Keratinocyte (primary cell): Measurements from ENCODE around the gene TENT4A. TPM values are rescaled to one million over a fixed set of nuclear protein-coding genes. Genes with fewer than 3 reads are reported as not detected.

Experiments used
- DNase-seq: peaks from one replicate; pipeline ENCODE4 v3.0.0-alpha.2; 2011; ENCODE audit warnings: low read depth, missing footprints, low spot score
- FAIRE-seq: peaks from 2 replicates; lab custom pipeline; 2011; peaks lifted over from hg19 to GRCh38; lab: Jason Lieb, UNC
- H2AFZ ChIP-seq: 2 replicates; pipeline ENCODE4 v1.6.0; 2012; ENCODE audit warnings: low read length, control low read depth, inconsistent platforms; ENCODE audit not compliant: control insufficient read depth
- H3K27ac ChIP-seq: 2 replicates; pipeline ENCODE4 v1.5.1; 2011; ENCODE audit warnings: low read length; ENCODE audit not compliant: control insufficient read depth, insufficient read depth
- H3K27me3 ChIP-seq: 3 replicates; pipeline ENCODE4 v1.6.0; 2011; ENCODE audit warnings: low read length; ENCODE audit not compliant: control insufficient read depth, insufficient read depth; ENCODE audit errors: extremely low read depth
- H3K36me3 ChIP-seq, 2 experiments: 2 replicates in 1 of 2; 3 replicates in 1 of 2; pipeline ENCODE4 v1.5.1; 2011; ENCODE audit warnings: low read length in 2 of 2, mild to moderate bottlenecking in 1 of 2; ENCODE audit not compliant: control insufficient read depth in 2 of 2, insufficient read depth in 2 of 2; ENCODE audit errors: extremely low read depth in 1 of 2
- H3K4me1 ChIP-seq: 3 replicates; pipeline ENCODE4 v1.5.1; 2011; ENCODE audit warnings: low read length; ENCODE audit not compliant: control insufficient read depth, insufficient read depth; ENCODE audit errors: extremely low read depth
- H3K4me2 ChIP-seq: 3 replicates; pipeline ENCODE4 v1.6.0; 2011; ENCODE audit warnings: low read depth, low read length; ENCODE audit not compliant: control insufficient read depth, insufficient read depth; ENCODE audit errors: extremely low read depth
- H3K4me3 ChIP-seq, 3 experiments: fragments of 200-600 bp in 1 of 3; sonication (generic) in 1 of 3; 2 replicates in 2 of 3; 3 replicates in 1 of 3; pipeline ENCODE4 v1.5.1; 2011 to 2016; ENCODE audit warnings: low read length in 3 of 3, mild to moderate bottlenecking in 3 of 3, control low read depth in 2 of 3, inconsistent platforms in 1 of 3, low read depth in 1 of 3, mixed read lengths in 1 of 3, mixed run types in 1 of 3, moderate library complexity in 1 of 3; ENCODE audit not compliant: control insufficient read depth in 2 of 3, insufficient read depth in 2 of 3; ENCODE audit errors: extremely low read depth in 1 of 3
- H3K79me2 ChIP-seq: 2 replicates; pipeline ENCODE4 v1.6.0; 2012; ENCODE audit warnings: low read length; ENCODE audit not compliant: control insufficient read depth, insufficient read depth
- H3K9ac ChIP-seq: 3 replicates; pipeline ENCODE4 v1.6.0; 2011; ENCODE audit warnings: low read length; ENCODE audit not compliant: control insufficient read depth, insufficient read depth; ENCODE audit errors: extremely low read depth
- H3K9me1 ChIP-seq: 3 replicates; pipeline ENCODE4 v1.6.0; 2011; ENCODE audit warnings: low read length; ENCODE audit not compliant: control insufficient read depth, insufficient read depth; ENCODE audit errors: extremely low read depth
- H3K9me3 ChIP-seq: 2 replicates; pipeline ENCODE4 v1.5.1; 2012; ENCODE audit warnings: low read depth, low read length; ENCODE audit not compliant: control insufficient read depth
- H4K20me1 ChIP-seq: 3 replicates; pipeline ENCODE4 v1.6.0; 2011; ENCODE audit warnings: low read length; ENCODE audit not compliant: control insufficient read depth, insufficient read depth; ENCODE audit errors: extremely low read depth
- CTCF ChIP-seq, 3 experiments: IDR thresholded peaks in 1 of 3; conservative IDR thresholded peaks in 1 of 3; optimal IDR thresholded peaks in 1 of 3; 2 replicates in 2 of 3; 3 replicates in 1 of 3; pipeline versions ENCODE3 to v1.5.1; 2011; ENCODE audit warnings: low read length in 3 of 3, mild to moderate bottlenecking in 3 of 3, moderate library complexity in 2 of 3, control low read depth in 1 of 3, inconsistent platforms in 1 of 3; ENCODE audit not compliant: insufficient read depth in 2 of 3; ENCODE audit errors: extremely low read depth in 1 of 3
- EZH2 ChIP-seq: IDR thresholded peaks from one replicate; pipeline ENCODE4 v1.6.1; 2012; ENCODE audit warnings: inconsistent platforms, mild to moderate bottlenecking, low read length, moderate library complexity
- dilution Hi-C: fragments of 300-500 bp; cut with MboI; formaldehyde crosslinking; loops from one replicate; pipeline ENCODE4 v1.7.0; 2020; ENCODE audit warnings: low sequenced_read_pairs; ENCODE audit not compliant: extremely low pct_ligation_motif_present
- polyA plus RNA-seq, 5 experiments: library from polyadenylated mRNA; depleted of rRNA in 3 of 5; stranded (reverse) in 3 of 5; stranded (forward) in 1 of 5; unstranded in 1 of 5; fragments of >200 nt; gene quantifications; 1 replicate in 1 of 5; 2 replicates in 3 of 5; 3 replicates in 1 of 5; pipeline versions ENCODE4 v1.2.1 to v1.2.3, GENCODE V29; 2011 to 2012; ENCODE audit warnings: missing spikeins in 2 of 5, low read depth in 1 of 5, low replicate concordance in 1 of 5

The TENT4A gene
- polyA plus RNA-seq, 1 donor (not counting 4 experiments of a cell fraction or from before 2014, with no cell fraction given): 5.9 TPM

DNA sequence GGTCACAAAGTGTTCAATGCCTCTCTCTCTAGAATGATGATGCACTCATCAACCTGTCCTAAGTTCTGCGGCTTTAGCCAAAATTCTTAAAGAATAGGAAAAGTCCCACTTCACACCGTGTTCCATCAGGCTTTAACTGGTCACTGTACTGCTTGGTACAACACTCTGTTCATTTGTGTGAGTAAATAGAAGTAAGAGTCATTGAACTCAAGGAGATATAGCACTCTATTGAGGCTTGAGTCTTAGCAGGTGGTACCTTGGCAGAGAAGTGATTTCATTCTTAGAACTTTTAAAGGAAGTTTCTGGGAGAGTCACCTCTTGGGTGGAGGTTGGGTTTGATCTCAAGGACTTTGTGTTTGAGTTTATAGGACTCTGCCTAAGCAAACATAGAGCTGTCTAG lies 92.6 kb downstream of the TENT4A start:
- FAIRE-seq: no peak

More for the DNA sequence above, 92.6 kb downstream of the TENT4A start:
- Histone ChIP-seq H3K79me2 (no peaks in the 10 kb centered on the region), H3K27ac (no peak overlapping the region), H3K4me2 (no peak overlapping the region), H3K4me3 (no peak overlapping the region), H3K9me1 (no peaks in the 10 kb centered on the region), H3K4me1 (no peaks in the 10 kb centered on the region), H3K9me3 (no peaks in the 10 kb centered on the region), H3K36me3 (no peaks in the 10 kb centered on the region), H3K9ac (no peak overlapping the region), H3K27me3 (no peaks in the 10 kb centered on the region), H4K20me1 (no peaks in the 10 kb centered on the region), H2AFZ (no peak overlapping the region)
- DNase-seq: no peak
- TF ChIP-seq EZH2 (no peak), CTCF (optimal IDR thresholded peaks at IDR 0.05 in 1 of 3, IDR thresholded peaks at IDR 0.05 in 1 of 3, conservative IDR thresholded peaks at IDR 0.05 in 1 of 3; ENCODE audit: extremely low read depth in 1 of 3, insufficient read depth in 2 of 3, low read length in 3 of 3) (no peak)
- dilution Hi-C loops: no loop called here

Other genes with a start within 250 kb of the TENT4A start
- 52.7 to 91.5 TPM (median 91.2 TPM) in 3 replicates for gene NSUN2, start 80.4 kb upstream of the TENT4A start, polyA plus RNA-seq
- gene SRD5A1, start 80.0 kb upstream of the TENT4A start, polyA plus RNA-seq: 17.0 to 52.0 TPM (median 35.4 TPM) in 3 replicates